HEK293 (cell line): ENCODE measurements around the gene NOG.

Source experiments
- CTCF ChIA-PET: fragments of 350-600 bp; formaldehyde crosslinking; extraction: SDS; loops from one replicate; lab custom pipeline; 2021; ENCODE audit warnings: antibody characterized with exemption; lab: Yijun Ruan, JAX
- POLR2A ChIA-PET: fragments of 300-600 bp; formaldehyde crosslinking; extraction: SDS; loops from one replicate; lab custom pipeline; 2020; ENCODE audit warnings: antibody characterized with exemption, inconsistent platforms; lab: Yijun Ruan, JAX
- H3K27ac ChIP-seq: fragments of 200-500 bp; sonication (Bioruptor generic); 2 replicates; pipeline ENCODE4 v1.5.1; 2014; ENCODE audit warnings: low read depth, low read length, control low read depth, inconsistent platforms; ENCODE audit errors: extremely low read depth
- H3K36me3 ChIP-seq, 2 experiments: fragments of 200-500 bp in 1 of 2; sonication (Bioruptor generic) in 1 of 2; 1 replicate in 1 of 2; 2 replicates in 1 of 2; pipeline ENCODE4 v1.5.1; 2014 to 2017; ENCODE audit warnings: inconsistent platforms in 2 of 2, low read length in 2 of 2; ENCODE audit not compliant: control insufficient read depth in 2 of 2, insufficient read depth in 1 of 2
- H3K4me1 ChIP-seq: fragments of 200-500 bp; sonication (Bioruptor generic); 2 replicates; pipeline ENCODE4 v1.5.1; 2014; ENCODE audit warnings: mild to moderate bottlenecking, low read length, inconsistent platforms; ENCODE audit not compliant: control insufficient read depth, insufficient read depth
- H3K4me3 ChIP-seq: 2 replicates; pipeline ENCODE4 v1.5.1; 2011; ENCODE audit warnings: low read depth, mild to moderate bottlenecking, control low read depth, low read length, moderate library complexity
- H3K9me3 ChIP-seq: fragments of 200-500 bp; sonication (Bioruptor generic); 2 replicates; pipeline ENCODE4 v1.5.1; 2014; ENCODE audit warnings: low read depth, low read length, inconsistent platforms; ENCODE audit not compliant: control insufficient read depth, insufficient read depth
- HOXD13 ChIP-seq: sonication (generic); formaldehyde crosslinking; IDR thresholded peaks from 2 replicates; pipeline ENCODE4 v1.8.0; 2022; ENCODE audit warnings: missing genetic modification reagents, borderline replicate concordance
- KLF1 ChIP-seq: fragments of 450-650 bp; formaldehyde crosslinking; IDR thresholded peaks from 2 replicates; pipeline ENCODE4 v1.5.1; 2016; ENCODE audit warnings: missing biosample characterization, missing genetic modification characterization
- MEIS1 ChIP-seq: sonication (generic); formaldehyde crosslinking; IDR thresholded peaks from 2 replicates; pipeline ENCODE4 v1.8.1; 2022; ENCODE audit warnings: missing genetic modification reagents, mild to moderate bottlenecking, borderline replicate concordance
- SCRT1 ChIP-seq: fragments of 450-650 bp; formaldehyde crosslinking; IDR thresholded peaks from 2 replicates; pipeline ENCODE4 v1.5.1; 2016; ENCODE audit warnings: missing biosample characterization, missing genetic modification characterization, borderline replicate concordance
- WT1 ChIP-seq: fragments of 450-650 bp; formaldehyde crosslinking; IDR thresholded peaks from 2 replicates; pipeline ENCODE4 v1.5.1; 2016; ENCODE audit warnings: missing biosample characterization, missing genetic modification characterization
- ZBTB11 ChIP-seq: fragments of 450-650 bp; formaldehyde crosslinking; conservative IDR thresholded peaks from 2 replicates; pipeline ENCODE4 v1.5.1; 2016; ENCODE audit warnings: low read depth, missing biosample characterization, missing genetic modification characterization
- ZFP41 ChIP-seq: fragments of 450-650 bp; formaldehyde crosslinking; IDR thresholded peaks from 2 replicates; pipeline ENCODE4 v1.5.1; 2016; ENCODE audit warnings: missing biosample characterization, missing genetic modification characterization, borderline replicate concordance
- ZNF169 ChIP-seq: fragments of 450-650 bp; formaldehyde crosslinking; IDR thresholded peaks from 2 replicates; pipeline ENCODE4 v1.5.1; 2016; ENCODE audit warnings: missing biosample characterization, missing genetic modification characterization
- ZNF18 ChIP-seq: fragments of 450-650 bp; formaldehyde crosslinking; IDR thresholded peaks from 2 replicates; pipeline ENCODE4 v1.5.1; 2016; ENCODE audit warnings: missing biosample characterization, missing genetic modification characterization
- ZNF26 ChIP-seq: fragments of 450-650 bp; formaldehyde crosslinking; IDR thresholded peaks from 2 replicates; pipeline ENCODE4 v1.5.1; 2016; ENCODE audit warnings: missing biosample characterization, missing genetic modification characterization
- ZNF423 ChIP-seq: fragments of 450-650 bp; formaldehyde crosslinking; IDR thresholded peaks from 2 replicates; pipeline ENCODE4 v1.5.1; 2016; ENCODE audit warnings: missing biosample characterization, missing genetic modification characterization
- ZNF473 ChIP-seq: fragments of 450-650 bp; formaldehyde crosslinking; IDR thresholded peaks from 2 replicates; pipeline ENCODE4 v1.5.1; 2017; ENCODE audit warnings: missing biosample characterization, missing genetic modification characterization
- ZNF48 ChIP-seq: fragments of 450-650 bp; formaldehyde crosslinking; IDR thresholded peaks from 2 replicates; pipeline ENCODE4 v1.5.1; 2016; ENCODE audit warnings: missing biosample characterization, missing genetic modification characterization
- ZNF530 ChIP-seq: fragments of 450-650 bp; formaldehyde crosslinking; IDR thresholded peaks from 2 replicates; pipeline ENCODE4 v1.5.1; 2016; ENCODE audit warnings: low read depth, missing biosample characterization, missing genetic modification characterization
- ZNF544 ChIP-seq: fragments of 450-650 bp; formaldehyde crosslinking; IDR thresholded peaks from 2 replicates; pipeline ENCODE4 v1.5.0; 2017; ENCODE audit warnings: missing biosample characterization, missing genetic modification characterization
- ZNF548 ChIP-seq: fragments of 450-650 bp; formaldehyde crosslinking; IDR thresholded peaks from 2 replicates; pipeline ENCODE4 v1.5.1; 2016; ENCODE audit warnings: missing biosample characterization, missing genetic modification characterization
- ZNF639 ChIP-seq: fragments of 450-650 bp; formaldehyde crosslinking; IDR thresholded peaks from 2 replicates; pipeline ENCODE4 v1.5.1; 2016; ENCODE audit warnings: missing biosample characterization, missing genetic modification characterization
- ZNF76 ChIP-seq: fragments of 450-650 bp; formaldehyde crosslinking; IDR thresholded peaks from 2 replicates; pipeline ENCODE4; 2016; ENCODE audit warnings: low read depth, missing biosample characterization, missing genetic modification characterization, borderline replicate concordance
- ZNF777 ChIP-seq: fragments of 450-650 bp; formaldehyde crosslinking; IDR thresholded peaks from 2 replicates; pipeline ENCODE4 v1.5.1; 2017; ENCODE audit warnings: missing biosample characterization, missing genetic modification characterization, borderline replicate concordance
- ZSCAN4 ChIP-seq: fragments of 450-650 bp; formaldehyde crosslinking; IDR thresholded peaks from 2 replicates; pipeline ENCODE4 v1.5.1; 2017; ENCODE audit warnings: missing biosample characterization, missing genetic modification characterization

NOG gene

GRCh38 chr17:56608944-56609343 is 15.4 kb downstream of the NOG start:
- CTCF ChIA-PET, result interaction anchor here (0.6 to 0.8 kb wide), 2 partner anchors 10 to 107 kb away, joined by 3 read pairs; no protein-coding TSS in a partner anchor
- Histone ChIP-seq H3K4me1 (no peaks in the 10 kb centered on the region), H3K4me3 (no peak overlapping the region), H3K27ac (no peak overlapping the region), H3K9me3 (no peaks in the 10 kb centered on the region), H3K36me3 (no peaks in the 10 kb centered on the region)
- TF ChIP-seq ZNF423 (tag by site-specific recombination) (no peak), ZNF76 (tag by site-specific recombination) (no peak), ZNF18 (no peak), ZFP41 (tag by site-specific recombination) (no peak), ZNF777 (tag by site-specific recombination) (no peak), ZNF169 (no peak), WT1 (tag by site-specific recombination) (no peak), ZNF544 (tag by site-specific recombination) (no peak), ZSCAN4 (no peak), ZNF548 (tag by site-specific recombination) (no peak), ZNF26 (tag by site-specific recombination) (no peak), ZNF530 (tag by site-specific recombination) (no peak), ZNF48 (tag by site-specific recombination) (no peak), SCRT1 (no peak), MEIS1 (CRISPR knock-in tag) (no peak), ZNF639 (tag by site-specific recombination) (no peak), HOXD13 (CRISPR knock-in tag) (no peak), ZNF473 (tag by site-specific recombination) (no peak), KLF1 (tag by site-specific recombination) (no peak), ZBTB11 (no peak)
- POLR2A ChIA-PET, result no interaction called here
